HEK293 (cell line): ENCODE measurements around the gene UGT1A8.

Source experiments
- GLI4 ChIP-seq: fragments of 450-650 bp; formaldehyde crosslinking; IDR thresholded peaks from 2 replicates; pipeline ENCODE4 v1.5.1; 2016; ENCODE audit warnings: missing biosample characterization, missing genetic modification characterization
- REST ChIP-seq: fragments of 450-650 bp; formaldehyde crosslinking; IDR thresholded peaks from 2 replicates; pipeline ENCODE4 v1.5.1; 2016; ENCODE audit warnings: missing biosample characterization, missing genetic modification characterization
- ZBTB7A ChIP-seq: fragments of 450-650 bp; formaldehyde crosslinking; IDR thresholded peaks from 2 replicates; pipeline ENCODE4 v1.5.1; 2016; ENCODE audit warnings: low read depth, missing biosample characterization, missing genetic modification characterization
- ZFP37 ChIP-seq: fragments of 450-650 bp; formaldehyde crosslinking; IDR thresholded peaks from 2 replicates; pipeline ENCODE4 v1.5.1; 2016; ENCODE audit warnings: missing biosample characterization, missing genetic modification characterization
- ZNF138 ChIP-seq: fragments of 450-650 bp; formaldehyde crosslinking; IDR thresholded peaks from 2 replicates; pipeline ENCODE4 v1.5.1; 2016; ENCODE audit warnings: missing biosample characterization, missing genetic modification characterization, borderline replicate concordance
- ZNF239 ChIP-seq: fragments of 450-650 bp; formaldehyde crosslinking; IDR thresholded peaks from 2 replicates; pipeline ENCODE4 v1.5.1; 2016; ENCODE audit warnings: missing biosample characterization, missing genetic modification characterization
- ZNF274 ChIP-seq, 2 experiments: fragments of 200-500 bp in 1 of 2; fragments of 450-650 bp in 1 of 2; sonication (Bioruptor generic) in 1 of 2; formaldehyde crosslinking in 1 of 2; IDR thresholded peaks; 2 replicates each; pipeline versions ENCODE4 v1.5.1 to v1.6.1; 2014 to 2016; ENCODE audit warnings: borderline replicate concordance in 1 of 2, inconsistent platforms in 1 of 2, low read length in 1 of 2, missing biosample characterization in 1 of 2, missing genetic modification characterization in 1 of 2
- TF ChIP-seq, protein P1 (sequence below): fragments of 450-650 bp; formaldehyde crosslinking; IDR thresholded peaks from 2 replicates; pipeline ENCODE4 v1.5.1; 2016; ENCODE audit warnings: missing biosample characterization, missing genetic modification characterization

GRCh38 chr2:233728723-233729301, 111.4 kb downstream of the UGT1A8 start, which contains the start of gene UGT1A3:
- no peak for TF ChIP-seq GLI4 (tag by site-specific recombination)
- TF ChIP-seq, protein P1, sequence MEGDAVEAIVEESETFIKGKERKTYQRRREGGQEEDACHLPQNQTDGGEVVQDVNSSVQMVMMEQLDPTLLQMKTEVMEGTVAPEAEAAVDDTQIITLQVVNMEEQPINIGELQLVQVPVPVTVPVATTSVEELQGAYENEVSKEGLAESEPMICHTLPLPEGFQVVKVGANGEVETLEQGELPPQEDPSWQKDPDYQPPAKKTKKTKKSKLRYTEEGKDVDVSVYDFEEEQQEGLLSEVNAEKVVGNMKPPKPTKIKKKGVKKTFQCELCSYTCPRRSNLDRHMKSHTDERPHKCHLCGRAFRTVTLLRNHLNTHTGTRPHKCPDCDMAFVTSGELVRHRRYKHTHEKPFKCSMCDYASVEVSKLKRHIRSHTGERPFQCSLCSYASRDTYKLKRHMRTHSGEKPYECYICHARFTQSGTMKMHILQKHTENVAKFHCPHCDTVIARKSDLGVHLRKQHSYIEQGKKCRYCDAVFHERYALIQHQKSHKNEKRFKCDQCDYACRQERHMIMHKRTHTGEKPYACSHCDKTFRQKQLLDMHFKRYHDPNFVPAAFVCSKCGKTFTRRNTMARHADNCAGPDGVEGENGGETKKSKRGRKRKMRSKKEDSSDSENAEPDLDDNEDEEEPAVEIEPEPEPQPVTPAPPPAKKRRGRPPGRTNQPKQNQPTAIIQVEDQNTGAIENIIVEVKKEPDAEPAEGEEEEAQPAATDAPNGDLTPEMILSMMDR (tag by site-specific recombination): no peak
- TF ChIP-seq ZNF138 (tag by site-specific recombination): no peak
- TF ChIP-seq ZFP37 (tag by site-specific recombination): no peak
- TF ChIP-seq ZNF274 (IDR thresholded peaks at IDR 0.05; ENCODE audit: low read length): no peak
- no peak for TF ChIP-seq ZNF274 (tag by site-specific recombination; IDR thresholded peaks at IDR 0.05; ENCODE audit: borderline replicate concordance)
- no peak for TF ChIP-seq ZNF239 (tag by site-specific recombination)
- no peak for TF ChIP-seq REST (tag by site-specific recombination)
- TF ChIP-seq ZBTB7A (tag by site-specific recombination): no peak
